Mesendoderm (in vitro differentiated cells): Measurements from ENCODE around the gene OLFM1.

ENCODE experiments used
- DNase-seq: peaks from one replicate; pipeline ENCODE4 v3.0.0; 2013
- H2AK5ac ChIP-seq: 2 replicates; pipeline ENCODE4 v1.6.1; 2013; ENCODE audit warnings: low read length, inconsistent platforms
- H2BK120ac ChIP-seq: 2 replicates; pipeline ENCODE4 v1.6.1; 2013; ENCODE audit warnings: low read depth, mild to moderate bottlenecking, low read length, moderate library complexity, mixed read lengths
- H2BK15ac ChIP-seq: replicated peaks from 2 replicates; pipeline ENCODE4 v1.6.1; 2013; ENCODE audit warnings: low read depth, mild to moderate bottlenecking, moderate library complexity
- H2BK5ac ChIP-seq: 2 replicates; pipeline ENCODE4 v1.6.1; 2013; ENCODE audit warnings: low read length, inconsistent platforms
- H3K18ac ChIP-seq: 2 replicates; pipeline ENCODE4 v1.6.1; 2013; ENCODE audit warnings: mild to moderate bottlenecking, low read length, mixed read lengths
- H3K23ac ChIP-seq: one replicate; pipeline ENCODE4 v1.6.1; 2013; ENCODE audit warnings: low read length
- H3K27ac ChIP-seq: 2 replicates; pipeline ENCODE4 v1.5.1; 2013; ENCODE audit warnings: low read depth, mild to moderate bottlenecking, inconsistent platforms, low read length, moderate library complexity
- H3K27me3 ChIP-seq: 2 replicates; pipeline ENCODE4 v1.6.1; 2013; ENCODE audit warnings: low read length, control low read depth, mild to moderate bottlenecking, inconsistent platforms; ENCODE audit not compliant: insufficient read depth, poor library complexity
- H3K36me3 ChIP-seq: 2 replicates; pipeline ENCODE4 v1.6.1; 2013; ENCODE audit warnings: low read length, inconsistent platforms; ENCODE audit not compliant: control insufficient read depth, insufficient read depth
- H3K4ac ChIP-seq: one replicate; pipeline ENCODE4 v1.6.1; 2013; ENCODE audit warnings: low read depth, mild to moderate bottlenecking, low read length, moderate library complexity
- H3K4me1 ChIP-seq: 2 replicates; pipeline ENCODE4 v1.6.1; 2013; ENCODE audit warnings: low read depth, low read length, inconsistent platforms; ENCODE audit not compliant: control insufficient read depth
- H3K4me2 ChIP-seq: 2 replicates; pipeline ENCODE4 v1.6.1; 2013; ENCODE audit warnings: low read length
- H3K4me3 ChIP-seq: 2 replicates; pipeline ENCODE4 v1.5.1; 2013; ENCODE audit warnings: mild to moderate bottlenecking, low read length
- H3K56ac ChIP-seq: one replicate; pipeline ENCODE4 v1.6.1; 2013; ENCODE audit warnings: low read length
- H3K79me1 ChIP-seq: 2 replicates; pipeline ENCODE4 v1.6.1; 2013; ENCODE audit warnings: low read length, inconsistent platforms
- H3K79me2 ChIP-seq: 2 replicates; pipeline ENCODE4 v1.6.1; 2013; ENCODE audit warnings: mild to moderate bottlenecking, low read length; ENCODE audit not compliant: control insufficient read depth, insufficient read depth
- H3K9ac ChIP-seq: 2 replicates; pipeline ENCODE4 v1.6.1; 2013; ENCODE audit warnings: low read length, inconsistent platforms
- H4K5ac ChIP-seq: one replicate; pipeline ENCODE4 v1.6.1; 2013; ENCODE audit warnings: low read length
- H4K8ac ChIP-seq: one replicate; pipeline ENCODE4 v1.6.1; 2013; ENCODE audit warnings: low read depth, mild to moderate bottlenecking, control low read depth, low read length, moderate library complexity
- WGBS: extraction: QIAGEN DNeasy Blood & Tissue Kit; methylation state at CpG from one replicate; pipeline ENCODE4 v1.1.7; 2013; ENCODE audit warnings: low lambda C conversion rate, missing lambda C conversion rate; ENCODE audit not compliant: insufficient coverage; ENCODE audit errors: extremely low coverage; 5-methylcytosine and 5-hydroxymethylcytosine counted together

Gene OLFM1

GRCh38 chr9:135166565-135166964 is 79.1 kb downstream of the OLFM1 start:
- H3K56ac ChIP-seq, result peak overlapping the region; percentile 68
- no peak overlapping the region for H2BK15ac ChIP-seq
- no CpG with 5 or more reads among the region's 14 CpGs for WGBS
- H3K36me3 ChIP-seq, result no peaks in the 10 kb centered on the region
- H3K79me2 ChIP-seq, result no peaks in the 10 kb centered on the region
- H4K5ac ChIP-seq, result no peak overlapping the region
- no peaks in the 10 kb centered on the region for H3K79me1 ChIP-seq
- H3K4me1 ChIP-seq, result peaks cover 10% of the 10 kb centered on the region
- no peak overlapping the region for H3K9ac ChIP-seq
- H2BK5ac ChIP-seq, result peak overlapping the region; percentile 87
- no peak overlapping the region for H3K23ac ChIP-seq
- H3K4me3 ChIP-seq, result no peak overlapping the region
- DNase-seq, result no peak
- H3K4me2 ChIP-seq, result no peak overlapping the region
- no peaks in the 10 kb centered on the region for H3K27me3 ChIP-seq
- H3K18ac ChIP-seq, result no peak overlapping the region
- H4K8ac ChIP-seq, result no peak overlapping the region
- H2BK120ac ChIP-seq, result no peak overlapping the region
- H3K4ac ChIP-seq, result peak overlapping the region; percentile 28
- H2AK5ac ChIP-seq, result peak overlapping the region; percentile 59
- peak overlapping the region; percentile 12 for H3K27ac ChIP-seq

- Histone ChIP-seq H3K27me3 (no peaks in the 10 kb centered on the region), H3K4me1 (peaks cover 10% of the 10 kb centered on the region), H3K79me1 (no peaks in the 10 kb centered on the region), H2BK5ac (peak overlapping the region; percentile 74), H4K8ac (no peak overlapping the region), H3K27ac (no peak overlapping the region), H3K4me2 (no peak overlapping the region), H3K9ac (peak overlapping the region; percentile 2), H3K18ac (no peak overlapping the region), H4K5ac (no peak overlapping the region), H3K56ac (peak overlapping the region; percentile 79), H3K23ac (no peak overlapping the region), H3K4ac (no peak overlapping the region), H2BK15ac (no peak overlapping the region), H2BK120ac (no peak overlapping the region), H3K79me2 (no peaks in the 10 kb centered on the region), H2AK5ac (peak overlapping the region; percentile 48), H3K36me3 (no peaks in the 10 kb centered on the region), H3K4me3 (no peak overlapping the region)
- no CpG with 5 or more reads among the region's 12 CpGs for WGBS
- DNase-seq, result no peak
Observed at GRCh38 chr9:135167356-135167755, 79.9 kb downstream of the OLFM1 start.

- Histone ChIP-seq H2BK5ac (peak overlapping the region; percentile 74), H3K9ac (peak overlapping the region; percentile 2), H3K4me2 (no peak overlapping the region), H3K27me3 (no peaks in the 10 kb centered on the region), H3K56ac (peak overlapping the region; percentile 79), H3K4ac (no peak overlapping the region), H3K27ac (no peak overlapping the region), H3K18ac (no peak overlapping the region), H3K79me1 (no peaks in the 10 kb centered on the region), H3K23ac (no peak overlapping the region), H2AK5ac (peak overlapping the region; percentile 48), H4K8ac (no peak overlapping the region), H3K4me3 (no peak overlapping the region), H3K36me3 (no peaks in the 10 kb centered on the region), H3K79me2 (no peaks in the 10 kb centered on the region), H4K5ac (no peak overlapping the region), H2BK15ac (no peak overlapping the region), H2BK120ac (no peak overlapping the region), H3K4me1 (peaks cover 10% of the 10 kb centered on the region)
- no CpG with 5 or more reads among the region's 23 CpGs for WGBS
- peak; percentile 30 for DNase-seq
Observed at GRCh38 chr9:135167849-135168655, 80.6 kb downstream of the OLFM1 start.

GRCh38 chr9:135169709-135170226 is 82.3 kb downstream of the OLFM1 start:
- peaks cover 10% of the 10 kb centered on the region for H3K4me1 ChIP-seq
- peak overlapping the region; percentile 66 for H3K23ac ChIP-seq
- no peaks in the 10 kb centered on the region for H3K36me3 ChIP-seq
- no peaks in the 10 kb centered on the region for H3K79me2 ChIP-seq
- H4K8ac ChIP-seq, result no peak overlapping the region
- no peak overlapping the region for H3K56ac ChIP-seq
- WGBS, result no CpG with 5 or more reads among the region's 10 CpGs
- no peak overlapping the region for H3K18ac ChIP-seq
- H3K4me2 ChIP-seq, result no peak overlapping the region
- no peak overlapping the region for H3K4me3 ChIP-seq
- H3K4ac ChIP-seq, result no peak overlapping the region
- H2BK120ac ChIP-seq, result no peak overlapping the region
- H2BK5ac ChIP-seq, result no peak overlapping the region
- H3K9ac ChIP-seq, result no peak overlapping the region
- no peaks in the 10 kb centered on the region for H3K79me1 ChIP-seq
- no peak overlapping the region for H2AK5ac ChIP-seq
- no peaks in the 10 kb centered on the region for H3K27me3 ChIP-seq
- no peak for DNase-seq
- no peak overlapping the region for H3K27ac ChIP-seq
- no peak overlapping the region for H2BK15ac ChIP-seq
- no peak overlapping the region for H4K5ac ChIP-seq

GRCh38 chr9:135170535-135170934 is 83.1 kb downstream of the OLFM1 start:
- H3K79me1 ChIP-seq, result no peaks in the 10 kb centered on the region
- H2BK5ac ChIP-seq, result no peak overlapping the region
- no peak overlapping the region for H3K9ac ChIP-seq
- no peak overlapping the region for H3K27ac ChIP-seq
- H4K5ac ChIP-seq, result no peak overlapping the region
- DNase-seq, result no peak
- H3K79me2 ChIP-seq, result no peaks in the 10 kb centered on the region
- no peak overlapping the region for H4K8ac ChIP-seq
- no peak overlapping the region for H2AK5ac ChIP-seq
- H2BK120ac ChIP-seq, result no peak overlapping the region
- H3K4me3 ChIP-seq, result no peak overlapping the region
- no peak overlapping the region for H3K23ac ChIP-seq
- no peak overlapping the region for H3K56ac ChIP-seq
- no CpG with 5 or more reads among the region's 14 CpGs for WGBS
- H2BK15ac ChIP-seq, result no peak overlapping the region
- H3K4me1 ChIP-seq, result peaks cover 7% of the 10 kb centered on the region
- H3K27me3 ChIP-seq, result no peaks in the 10 kb centered on the region
- no peak overlapping the region for H3K18ac ChIP-seq
- H3K36me3 ChIP-seq, result no peaks in the 10 kb centered on the region
- no peak overlapping the region for H3K4ac ChIP-seq
- H3K4me2 ChIP-seq, result no peak overlapping the region
